Measurements from ENCODE around the gene RAPGEF6.

DNA sequence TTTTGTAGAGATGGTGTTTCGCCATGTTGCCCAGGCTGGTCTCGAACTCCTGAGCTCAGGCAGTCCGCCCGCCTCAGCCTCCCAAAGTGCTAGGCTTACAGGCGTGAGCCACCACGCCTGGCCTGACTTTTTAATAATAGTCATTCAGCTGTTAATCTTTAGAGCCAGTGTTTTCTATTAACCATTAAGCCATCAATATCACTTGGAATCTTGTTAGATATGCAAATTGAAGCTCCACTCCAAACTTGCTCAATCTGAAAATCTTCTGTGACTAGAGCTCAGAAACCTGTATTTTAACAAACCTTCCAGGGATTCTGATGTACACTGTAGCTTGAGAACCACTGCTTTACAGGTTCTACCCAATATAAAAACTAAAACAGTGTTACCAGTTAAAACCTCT lies 257.7 kb downstream of the RAPGEF6 start:
- TF ChIP-seq POLR2AphosphoS5 (IDR thresholded peaks at IDR 0.05), result no peak
- TF ChIP-seq POLR2A (IDR thresholded peaks at IDR 0.05), result no peak
